OCI-LY3 (cell line): ENCODE data around the gene HRCT1.

Experiments used
- H2AFZ ChIP-seq: fragments of 200-600, 300-600 bp; shearing (Covaris generic); 2 replicates; pipeline ENCODE4 v1.6.0; 2014; ENCODE audit warnings: antibody characterized with exemption, low read depth, low read length
- H3K27ac ChIP-seq: fragments of 200-600, 300-600 bp; sonication (generic); 2 replicates; pipeline ENCODE4 v1.5.1; 2014; ENCODE audit warnings: mild to moderate bottlenecking, low read length, moderate library complexity, mixed read lengths
- H3K27me3 ChIP-seq: fragments of 200-600, 300-600 bp; sonication (generic); 2 replicates; pipeline ENCODE4 v1.6.1; 2014; ENCODE audit warnings: low read depth, low read length, mixed read lengths
- H3K36me3 ChIP-seq: fragments of 200-600, 300-600 bp; sonication (generic); replicated peaks from 2 replicates; pipeline ENCODE3; 2014; ENCODE audit warnings: low read depth, low read length, mixed read lengths
- H3K4me1 ChIP-seq: fragments of 300-600, 200-600 bp; sonication (generic); 2 replicates; pipeline ENCODE4 v1.6.1; 2014; ENCODE audit warnings: low read length, mixed read lengths
- H3K4me2 ChIP-seq: fragments of 200-600, 300-600 bp; sonication (generic); 2 replicates; pipeline ENCODE4 v1.6.1; 2014; ENCODE audit warnings: low read length, mixed read lengths
- H3K4me3 ChIP-seq: fragments of 300-600, 200-600 bp; sonication (generic); 2 replicates; pipeline ENCODE4 v1.5.1; 2014; ENCODE audit warnings: antibody characterized with exemption, mild to moderate bottlenecking, low read length, moderate library complexity
- H3K79me2 ChIP-seq: fragments of 300-600, 200-600 bp; shearing (Covaris generic); 2 replicates; pipeline ENCODE4 v1.6.1; 2014; ENCODE audit warnings: mild to moderate bottlenecking, low read length, mixed read lengths
- H3K9ac ChIP-seq: fragments of 300-600, 200-600 bp; shearing (Covaris generic); 2 replicates; pipeline ENCODE4 v1.6.0; 2014; ENCODE audit warnings: mild to moderate bottlenecking, low read length, moderate library complexity
- H3K9me3 ChIP-seq: fragments of 200-600, 300-600 bp; shearing (Covaris generic); 2 replicates; pipeline ENCODE4 v1.6.1; 2014; ENCODE audit warnings: low read length, mixed read lengths; ENCODE audit not compliant: insufficient read depth
- H4K20me1 ChIP-seq: fragments of 200-600, 300-600 bp; sonication (generic); 2 replicates; pipeline ENCODE4 v1.6.1; 2016; ENCODE audit warnings: low read length, mixed read lengths; ENCODE audit not compliant: insufficient read depth
- EZH2phosphoT487 ChIP-seq: fragments of 200-600 bp; shearing (Covaris generic); IDR thresholded peaks from 2 replicates; pipeline ENCODE4 v1.6.1; 2018; ENCODE audit warnings: antibody characterized with exemption, mixed run types, low read depth
- TF ChIP-seq, protein P1 (sequence below): fragments of 200-600, 300-600 bp; sonication (generic); IDR thresholded peaks from 2 replicates; pipeline ENCODE4 v1.5.1; 2014; ENCODE audit warnings: antibody characterized with exemption, low read length, low read depth

Gene HRCT1

DNA sequence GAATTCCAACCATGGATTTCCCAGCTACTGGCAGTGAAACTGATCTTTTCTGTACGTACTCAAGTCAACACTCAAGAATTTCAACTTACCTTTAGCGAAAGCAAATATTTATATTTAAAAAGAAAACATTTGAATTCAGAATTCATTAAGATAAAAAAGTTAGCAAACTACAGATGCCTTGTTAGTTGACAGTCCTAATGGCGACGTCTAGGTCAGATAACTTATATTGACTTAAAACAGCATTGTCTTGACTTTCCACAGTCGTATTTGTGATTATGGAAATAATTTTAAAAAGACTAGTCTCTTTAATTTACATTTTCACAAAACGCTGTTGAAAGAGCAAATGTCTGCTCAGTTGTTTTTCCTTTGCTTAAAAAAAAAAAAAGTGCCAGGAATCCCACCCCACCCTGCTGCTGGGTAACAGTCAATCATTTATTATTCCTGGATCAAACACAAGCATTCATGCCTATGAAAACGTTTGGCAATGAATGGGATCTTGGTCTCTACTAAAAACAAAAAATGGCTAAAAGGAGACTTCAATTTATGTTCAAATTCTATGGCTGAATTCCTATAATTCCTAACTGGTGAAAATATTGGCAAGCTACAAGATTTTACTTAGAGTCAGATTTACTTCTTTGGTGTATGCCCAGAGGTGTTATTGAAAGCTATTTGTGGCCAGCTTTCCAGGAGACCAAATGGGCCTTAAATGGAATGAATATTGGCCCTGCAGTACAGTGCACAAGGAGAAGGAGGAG is 29.9 kb downstream of the HRCT1 start:
- Histone ChIP-seq H3K9me3 (no peaks in the 10 kb centered on the region), H3K4me2 (no peak overlapping the region), H3K27ac (no peak overlapping the region), H3K4me1 (peaks cover 17% of the 10 kb centered on the region; the same call in 1 of the 2 replicates), H2AFZ (no peak overlapping the region), H3K9ac (no peak overlapping the region), H3K27me3 (peaks cover 4% of the 10 kb centered on the region; the same call in 1 of the 2 replicates), H3K36me3 (no peaks in the 10 kb centered on the region), H3K79me2 (no peaks in the 10 kb centered on the region), H3K4me3 (no peak overlapping the region), H4K20me1 (no peaks in the 10 kb centered on the region)
- TF ChIP-seq, protein P1, sequence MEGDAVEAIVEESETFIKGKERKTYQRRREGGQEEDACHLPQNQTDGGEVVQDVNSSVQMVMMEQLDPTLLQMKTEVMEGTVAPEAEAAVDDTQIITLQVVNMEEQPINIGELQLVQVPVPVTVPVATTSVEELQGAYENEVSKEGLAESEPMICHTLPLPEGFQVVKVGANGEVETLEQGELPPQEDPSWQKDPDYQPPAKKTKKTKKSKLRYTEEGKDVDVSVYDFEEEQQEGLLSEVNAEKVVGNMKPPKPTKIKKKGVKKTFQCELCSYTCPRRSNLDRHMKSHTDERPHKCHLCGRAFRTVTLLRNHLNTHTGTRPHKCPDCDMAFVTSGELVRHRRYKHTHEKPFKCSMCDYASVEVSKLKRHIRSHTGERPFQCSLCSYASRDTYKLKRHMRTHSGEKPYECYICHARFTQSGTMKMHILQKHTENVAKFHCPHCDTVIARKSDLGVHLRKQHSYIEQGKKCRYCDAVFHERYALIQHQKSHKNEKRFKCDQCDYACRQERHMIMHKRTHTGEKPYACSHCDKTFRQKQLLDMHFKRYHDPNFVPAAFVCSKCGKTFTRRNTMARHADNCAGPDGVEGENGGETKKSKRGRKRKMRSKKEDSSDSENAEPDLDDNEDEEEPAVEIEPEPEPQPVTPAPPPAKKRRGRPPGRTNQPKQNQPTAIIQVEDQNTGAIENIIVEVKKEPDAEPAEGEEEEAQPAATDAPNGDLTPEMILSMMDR: no peak
- no peak for TF ChIP-seq EZH2phosphoT487

DNA sequence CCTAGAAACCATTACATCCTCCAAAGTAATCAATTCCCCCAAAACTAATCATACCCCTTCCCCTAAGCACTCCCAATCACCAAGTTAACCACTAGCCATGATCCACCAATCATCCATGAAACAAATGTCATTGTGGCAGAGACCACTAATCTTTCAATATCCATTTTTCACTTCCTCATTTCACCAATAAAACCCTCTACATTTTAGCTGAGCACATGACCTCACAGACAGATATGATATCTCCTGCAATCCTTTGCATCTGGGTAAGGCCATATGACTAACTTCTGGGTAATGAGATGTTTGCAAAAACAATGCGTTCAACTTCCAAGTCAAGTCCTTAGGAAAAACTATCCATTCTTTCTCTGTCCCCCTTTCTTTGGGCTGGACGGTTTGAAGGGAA is 31.2 kb downstream of the HRCT1 start:
- H3K4me1 ChIP-seq: peaks cover 17% of the 10 kb centered on the region; the same call in 1 of the 2 replicates
- H3K36me3 ChIP-seq: no peaks in the 10 kb centered on the region
- H3K27me3 ChIP-seq: no peaks in the 10 kb centered on the region
- no peaks in the 10 kb centered on the region for H4K20me1 ChIP-seq
- H3K4me2 ChIP-seq: no peak overlapping the region
- no peak overlapping the region for H3K9ac ChIP-seq
- no peaks in the 10 kb centered on the region for H3K79me2 ChIP-seq
- no peak for TF ChIP-seq EZH2phosphoT487
- TF ChIP-seq, protein P1: no peak
- H3K4me3 ChIP-seq: no peak overlapping the region
- H3K9me3 ChIP-seq: no peaks in the 10 kb centered on the region
- no peak overlapping the region for H3K27ac ChIP-seq
- H2AFZ ChIP-seq: no peak overlapping the region

DNA sequence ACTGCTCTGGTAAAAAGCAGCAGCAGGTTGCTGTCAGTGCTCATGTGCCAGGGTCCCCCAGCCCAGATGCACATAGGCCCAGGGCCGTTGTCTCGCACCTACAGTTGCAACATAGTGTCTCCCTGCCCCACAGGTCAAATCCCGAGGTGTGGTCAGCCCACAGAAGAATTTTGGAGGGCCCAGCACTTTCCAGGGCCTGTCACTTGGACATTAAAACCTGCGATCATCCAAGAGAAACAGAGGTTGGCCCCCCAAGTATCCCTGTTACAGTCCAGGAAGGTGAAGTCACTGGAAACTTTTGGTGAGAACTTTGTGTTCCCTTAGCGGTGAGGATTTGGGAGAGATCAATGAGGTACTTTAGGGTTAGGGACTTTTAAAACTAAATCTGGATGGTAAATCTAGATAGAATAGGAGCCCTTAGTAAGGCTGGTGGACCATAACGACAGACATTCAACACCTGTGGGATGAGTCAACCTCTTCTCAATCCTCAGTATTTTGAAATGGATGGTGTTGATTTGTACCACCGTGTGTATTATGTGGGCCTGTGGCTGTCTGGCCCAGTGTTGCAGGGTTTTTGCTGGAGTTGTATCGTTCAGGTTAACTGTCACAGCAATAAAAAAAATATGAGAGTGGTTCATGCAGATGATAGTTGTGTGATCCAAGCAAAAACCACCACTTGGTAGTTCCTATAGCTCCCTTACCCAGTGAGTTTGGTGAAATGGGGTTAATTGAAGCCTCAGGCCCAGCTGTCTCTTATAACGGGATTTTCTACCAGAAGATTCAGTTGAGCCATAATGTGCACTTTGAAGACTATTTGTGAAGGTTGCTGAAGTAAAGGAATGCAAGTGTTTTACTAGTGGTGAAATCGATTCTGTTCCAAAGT is 32.7 kb downstream of the HRCT1 start:
- no peak overlapping the region for H3K27ac ChIP-seq
- no peak overlapping the region for H3K9ac ChIP-seq
- H4K20me1 ChIP-seq: no peaks in the 10 kb centered on the region
- H3K4me1 ChIP-seq: peaks cover 6% of the 10 kb centered on the region; the same call in 1 of the 2 replicates
- no peak overlapping the region for H2AFZ ChIP-seq
- no peaks in the 10 kb centered on the region for H3K27me3 ChIP-seq
- no peak overlapping the region for H3K4me2 ChIP-seq
- H3K36me3 ChIP-seq: no peaks in the 10 kb centered on the region
- H3K4me3 ChIP-seq: no peak overlapping the region
- no peaks in the 10 kb centered on the region for H3K79me2 ChIP-seq
- H3K9me3 ChIP-seq: no peaks in the 10 kb centered on the region
- TF ChIP-seq, protein P1: no peak
- TF ChIP-seq EZH2phosphoT487: no peak

DNA sequence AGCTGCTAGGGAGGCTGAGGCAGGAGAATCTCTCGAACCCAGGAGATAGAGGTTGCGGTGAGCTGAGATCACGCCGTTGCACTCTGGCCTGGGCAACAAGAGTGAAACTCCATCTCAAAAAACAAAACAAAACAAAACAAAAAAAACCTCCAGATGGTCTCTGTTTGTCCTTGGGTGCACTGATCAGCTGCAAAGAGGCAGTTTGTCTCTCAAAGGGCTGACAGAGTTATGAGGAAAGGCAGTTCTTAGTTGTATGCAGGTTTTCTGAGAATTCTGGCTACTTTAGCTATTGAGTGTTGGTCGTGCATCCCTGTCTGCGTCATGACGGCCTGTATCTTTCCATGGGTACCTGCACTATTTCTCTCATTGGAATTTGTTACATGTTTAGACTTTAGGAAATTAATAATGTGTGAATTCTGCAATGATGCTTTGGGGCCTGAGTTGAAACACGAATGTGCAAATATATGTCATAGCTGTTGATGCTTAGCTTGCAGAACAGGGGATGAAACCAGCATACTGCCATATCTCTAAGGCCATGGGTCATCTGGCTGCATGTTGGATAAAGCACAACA is 33.8 kb downstream of the HRCT1 start:
- no peak overlapping the region for H3K4me2 ChIP-seq
- no peak overlapping the region for H3K27ac ChIP-seq
- no peak for TF ChIP-seq EZH2phosphoT487
- TF ChIP-seq, protein P1: no peak
- no peaks in the 10 kb centered on the region for H4K20me1 ChIP-seq
- no peaks in the 10 kb centered on the region for H3K9me3 ChIP-seq
- H3K36me3 ChIP-seq: no peaks in the 10 kb centered on the region
- no peaks in the 10 kb centered on the region for H3K27me3 ChIP-seq
- no peak overlapping the region for H2AFZ ChIP-seq
- H3K4me1 ChIP-seq: peaks cover 5% of the 10 kb centered on the region; the same call in 1 of the 2 replicates
- H3K4me3 ChIP-seq: no peak overlapping the region
- no peaks in the 10 kb centered on the region for H3K79me2 ChIP-seq
- H3K9ac ChIP-seq: no peak overlapping the region
